Spleen (tissue), 7 donors: Measurements from ENCODE around the gene ARHGAP29.

Source experiments
- CTCF ChIP-seq, 11 experiments: fragments of 200-600 bp in 7 of 11; fragments of 450-650 bp in 4 of 11; sonication (generic) in 4 of 11; IDR thresholded peaks in 8 of 11; conservative IDR thresholded peaks in 3 of 11; 1 replicate in 7 of 11; 2 replicates in 4 of 11; pipeline versions ENCODE4 v1.4.0 to v1.8.0; 2016 to 2021; ENCODE audit warnings: antibody characterized with exemption in 11 of 11, inconsistent platforms in 4 of 11, mild to moderate bottlenecking in 1 of 11
- POLR2AphosphoS5 ChIP-seq, 3 donors: sonication (generic); formaldehyde crosslinking; IDR thresholded peaks; one replicate each; pipeline ENCODE4 v1.5.1; 2017; ENCODE audit warnings: antibody characterized with exemption in 3 of 3
- donor health status: DM: no; HTN: no; CAD: no; lungs with moderate emphysema.
- donor health status: DM: no; HTN: no; CAD: no.
- donor health status: DM: no; HTN: no; CAD: no.

DNA sequence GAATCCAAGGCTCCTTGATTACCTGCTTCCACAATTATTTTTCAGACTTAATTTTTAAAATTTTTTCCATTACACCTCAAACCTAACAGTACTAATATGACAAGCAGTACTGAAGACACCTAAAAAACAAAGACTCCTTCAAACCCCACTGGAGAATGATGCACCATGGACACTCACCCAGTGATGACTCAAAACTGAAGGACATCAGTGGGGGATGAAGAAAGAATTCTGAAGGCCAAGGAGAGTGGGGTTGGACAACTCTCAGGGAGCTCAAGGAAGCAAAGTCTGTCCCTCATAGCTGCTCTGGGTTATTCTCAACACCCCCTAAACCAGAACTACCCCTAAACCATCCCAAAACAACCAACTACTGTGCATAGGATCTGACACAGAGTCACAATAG lies 2.4 kb upstream of the ARHGAP29 start:
- TF ChIP-seq CTCF (IDR thresholded peaks at IDR 0.05 in 8 of 11, conservative IDR thresholded peaks at IDR 0.05 in 3 of 11): no peak
- no peak for TF ChIP-seq POLR2AphosphoS5 (IDR thresholded peaks at IDR 0.05)
